HG03095 (cell line): ENCODE measurements around the gene MKRN3.

ENCODE experiments used
- ATAC-seq: cut with Tn5 transposase; IDR thresholded peaks from one replicate; pipeline ENCODE4 v1.9.1; 2021; ENCODE audit warnings: moderate library complexity; ENCODE audit not compliant: unreplicated experiment

Gene MKRN3

GRCh38 chr15:23565395-23566070 lies at the start of gene MKRN3:
MKRN3 (plus strand) TSS chr15:23565674; CDS start chr15:23565783, 109 bp downstream.
- no peak for ATAC-seq

GRCh38 chr15:23516866-23517265 lies 48.6 kb upstream of the MKRN3 start:
- no peak for ATAC-seq

- ATAC-seq: no peak
These were observed 47.4 kb upstream of the MKRN3 start for GRCh38 chr15:23518104-23518503.

- no peak for ATAC-seq
These were observed 40.7 kb upstream of the MKRN3 start for GRCh38 chr15:23524816-23525215.

- ATAC-seq: no peak
These were observed 35.6 kb upstream of the MKRN3 start for GRCh38 chr15:23529891-23530290.

- no peak for ATAC-seq
These were observed 33.5 kb upstream of the MKRN3 start for GRCh38 chr15:23532024-23532423.

- no peak for ATAC-seq
These were observed 28.8 kb upstream of the MKRN3 start for GRCh38 chr15:23536659-23537058.

GRCh38 chr15:23538648-23539047 lies 26.8 kb upstream of the MKRN3 start:
- ATAC-seq: no peak

GRCh38 chr15:23539892-23540291 lies 25.6 kb upstream of the MKRN3 start:
- ATAC-seq: no peak

GRCh38 chr15:23546158-23546557 lies 19.3 kb upstream of the MKRN3 start:
- ATAC-seq: no peak

GRCh38 chr15:23548071-23548470 lies 17.4 kb upstream of the MKRN3 start:
- ATAC-seq: no peak

GRCh38 chr15:23561914-23562313 lies 3.6 kb upstream of the MKRN3 start:
- no peak for ATAC-seq

GRCh38 chr15:23564821-23565394 lies 566 bp upstream of the MKRN3 start:
- ATAC-seq: no peak

- ATAC-seq: no peak
These were observed 639 bp downstream of the MKRN3 start for GRCh38 chr15:23566071-23566554.

- no peak for ATAC-seq
These were observed 1.2 kb downstream of the MKRN3 start for GRCh38 chr15:23566651-23567050.

- no peak for ATAC-seq
These were observed 2.4 kb downstream of the MKRN3 start for GRCh38 chr15:23567921-23568320.

- no peak for ATAC-seq
These were observed 3.9 kb downstream of the MKRN3 start for GRCh38 chr15:23569151-23569925.

GRCh38 chr15:23570486-23570885 lies 5.0 kb downstream of the MKRN3 start:
- ATAC-seq: no peak

- no peak for ATAC-seq
These were observed 7.4 kb downstream of the MKRN3 start for GRCh38 chr15:23572844-23573243.

- no peak for ATAC-seq
These were observed 9.3 kb downstream of the MKRN3 start for GRCh38 chr15:23574742-23575141.

GRCh38 chr15:23576061-23576460 lies 10.6 kb downstream of the MKRN3 start:
- no peak for ATAC-seq
